ENCODE measurements around the gene GALNT10. TPM values are rescaled to one million over a fixed set of nuclear protein-coding genes. Genes with fewer than 3 reads are reported as not detected.

GALNT10 gene
- total and polyA plus RNA-seq, 2 of the 8 experiments (the other 6 are each of a cell fraction or from before 2014, with no cell fraction given) = 4.6 to 15.5 TPM

DNA sequence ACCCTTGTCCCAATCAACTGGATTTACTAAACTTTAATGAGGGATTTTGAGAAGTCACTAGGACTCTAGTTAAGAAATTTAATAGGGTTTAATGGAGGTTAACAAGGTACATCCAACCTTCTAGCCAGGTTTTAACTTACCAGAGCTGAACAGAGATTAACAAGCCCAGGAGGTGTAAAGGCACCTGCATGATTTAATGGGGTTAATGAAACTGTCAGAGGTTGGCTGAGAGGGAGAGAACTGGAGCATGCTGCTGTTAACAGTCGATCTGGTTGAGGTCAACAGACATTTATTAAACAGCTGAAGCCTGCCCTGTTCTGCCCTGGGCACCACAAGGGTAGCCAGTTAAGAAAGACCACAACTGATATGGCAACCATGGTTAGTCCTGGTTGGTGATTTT is 273.9 kb downstream of the GALNT10 start:
- FAIRE-seq (no peak), DNase-seq (ENCODE audit: low read depth in 1 of 2, low spot score in 2 of 2) (no peak)
- no peak overlapping the region for H2AK5ac ChIP-seq (ENCODE audit: low read depth, low read length)
- no peak overlapping the region for H3K4ac ChIP-seq (replicated peaks; ENCODE audit: insufficient read length, low read depth, low read length)
- no peaks in the 10 kb centered on the region for H3K36me3 ChIP-seq (ENCODE audit: control insufficient read depth in 2 of 4, insufficient read depth in 4 of 4, low read length in 3 of 4)
- no peaks in the 10 kb centered on the region for H4K20me1 ChIP-seq (replicated peaks in 1 of 2; ENCODE audit: control insufficient read depth in 1 of 2, insufficient read depth in 2 of 2, low read length in 2 of 2)
- ChIA-PET CTCF (ENCODE audit: partially characterized antibody) (interaction anchor here (0.7 to 16.1 kb wide), 12 partner anchors 15 to 499 kb away, joined by 3 to 273 read pairs (median 4); partner anchors contain the start of gene SAP30L), POLR2A (ENCODE audit: partially characterized antibody) (interaction anchor here (0.6 kb wide), 1 partner anchor 151 kb away, joined by 3 read pairs; no protein-coding TSS in a partner anchor)
- no peaks in the 10 kb centered on the region for H3K79me2 ChIP-seq (ENCODE audit: control insufficient read depth in 1 of 2, insufficient read depth in 2 of 2, low read length in 2 of 2)
- H3K4me2 ChIP-seq (ENCODE audit: insufficient read depth in 1 of 2, low read depth in 2 of 2, low read length in 2 of 2) = no peak overlapping the region
- H3K4me1 ChIP-seq (replicated peaks in 1 of 4; ENCODE audit: control insufficient read depth in 3 of 4, insufficient read depth in 4 of 4, low read length in 3 of 4) = peaks cover 0 to 4% (median 3%) of the 10 kb centered on the region in 4 experiments; a peak in 4 of 7 replicates
- H3K9me3 ChIP-seq (ENCODE audit: insufficient read depth in 2 of 2, low read depth in 1 of 2, low read length in 1 of 2) = no peaks in the 10 kb centered on the region
- no peak overlapping the region for H3K56ac ChIP-seq (replicated peaks; ENCODE audit: insufficient read length, low read depth, low read length)
- no peak overlapping the region for H4K5ac ChIP-seq (ENCODE audit: insufficient read length, low read depth, low read length)
- peaks cover 9 to 23% (median 18%) of the 10 kb centered on the region in 4 experiments for H3K27me3 ChIP-seq (replicated peaks in 1 of 4; ENCODE audit: control insufficient read depth in 3 of 4, extremely low read depth in 1 of 4, insufficient read depth in 3 of 4, low read length in 3 of 4)
- H3K4me3 ChIP-seq (ENCODE audit: extremely low read depth in 1 of 4, insufficient read depth in 2 of 4, low read depth in 3 of 4, low read length in 4 of 4) = no peak overlapping the region
- no peak overlapping the region for H3K23ac ChIP-seq (ENCODE audit: insufficient read length)
- H2BK12ac ChIP-seq (ENCODE audit: low read depth, low read length) = no peak overlapping the region
- H2BK15ac ChIP-seq (ENCODE audit: low read length) = no peak overlapping the region
- H4K91ac ChIP-seq (replicated peaks; ENCODE audit: insufficient read length, low read length) = no peak overlapping the region
- H2BK5ac ChIP-seq (ENCODE audit: low read depth, low read length) = no peak overlapping the region
- no peaks in the 10 kb centered on the region for H3K79me1 ChIP-seq (ENCODE audit: low read depth, low read length)
- no peak overlapping the region for H3K14ac ChIP-seq (ENCODE audit: insufficient read length)
- H2BK20ac ChIP-seq (ENCODE audit: low read length) = no peak overlapping the region
- H3K27ac ChIP-seq (ENCODE audit: low read depth, low read length) = no peak overlapping the region
- no peaks in the 10 kb centered on the region for H3K23me2 ChIP-seq (ENCODE audit: low read depth, low read length)
- no peak overlapping the region for H2AFZ ChIP-seq (ENCODE audit: low read length)
- no peak overlapping the region for H3K18ac ChIP-seq (ENCODE audit: extremely low read depth, low read length)
- WGBS, 2 experiments (ENCODE audit: extremely low coverage in 1 of 2, insufficient coverage in 1 of 2, insufficient read length in 1 of 2, insufficient replicate concordance in 2 of 2, low coverage in 1 of 2, low lambda C conversion rate in 2 of 2, missing lambda C conversion rate in 1 of 2) = 81% methylated on average over 1 of the region's 1 CpG; no CpG with 5 or more reads in 1 of the 2 experiments
- no peak overlapping the region for H2BK120ac ChIP-seq (replicated peaks; ENCODE audit: low read depth, low read length)
- H4K8ac ChIP-seq (ENCODE audit: extremely low read depth, insufficient read depth, low read length) = no peak overlapping the region
- no peak overlapping the region for H3K9ac ChIP-seq (replicated peaks in 1 of 4; ENCODE audit: extremely low read depth in 1 of 4, low read depth in 3 of 4, low read length in 3 of 4)
- TF ChIP-seq JUN (IDR thresholded peaks at IDR 0.05; ENCODE audit: low read depth, low read length) (no peak), CTCF (IDR thresholded peaks at IDR 0.05; ENCODE audit: control extremely low read depth in 1 of 3, insufficient read depth in 1 of 3, low read depth in 1 of 3, low read length in 3 of 3) (no peak), POLR2A (IDR thresholded peaks at IDR 0.05; ENCODE audit: control extremely low read depth in 1 of 2, low read depth in 2 of 2, low read length in 2 of 2) (no peak), BRCA1 (IDR thresholded peaks at IDR 0.05; ENCODE audit: low read depth, low read length) (no peak), EGR1 (IDR thresholded peaks at IDR 0.05; ENCODE audit: borderline replicate concordance, low read depth, low read length) (no peak)
